ENCODE measurements around the gene ANKHD1. TPM values are rescaled to one million over a fixed set of nuclear protein-coding genes. Genes with fewer than 3 reads are reported as not detected.

ANKHD1 gene
- total RNA-seq, 2 donors from 2014 or later, result 114 to 131 TPM

- no peak for ATAC-seq
- intact Hi-C loops (cut with DNase I), result loop anchor here (5.0 kb wide), 1 partner anchor 112 kb away; no protein-coding TSS in a partner anchor
These were observed 42.8 kb upstream of the ANKHD1 start for GRCh38 chr5:140358738-140359310.

GRCh38 chr5:140360101-140360500 lies 41.5 kb upstream of the ANKHD1 start, which contains the start of gene SLC4A9:
Gene SLC4A9, plus strand, starts transcription at chr5:140360194. Its CDS starts 43 bp downstream, at chr5:140360237.
- Histone ChIP-seq H3K4me1 (peaks cover 17% of the 10 kb centered on the region), H3K9me3 (no peaks in the 10 kb centered on the region), H3K27ac (no peak within 1 kb of the TSS), H3K4me3 (no peak within 1 kb of the TSS), H3K36me3 (replicated peaks in 1 of 2; ENCODE audit: insufficient read depth in 1 of 2, low read depth in 2 of 2) (no peaks in the 10 kb centered on the region), H3K27me3 (no peaks in the 10 kb centered on the region)
- no peak for TF ChIP-seq POLR2A (IDR thresholded peaks at IDR 0.05)
- TF ChIP-seq CTCF (IDR thresholded peaks at IDR 0.05), result no peak
- intact Hi-C loops (cut with DNase I), result no loop called here
- 85 to 93% methylated on average over 2 of the region's 2 CpGs for WGBS, 2 donors
- ATAC-seq (no peak), DNase-seq (no peak)

More at GRCh38 chr5:140358738-140359310, 42.8 kb upstream of the ANKHD1 start:
- DNase-seq, result no peak
- WGBS, 2 donors, result 70 to 76% methylated on average over 4 of the region's 4 CpGs
- peak in 2 of 7 experiments; percentile 20 to 26 for TF ChIP-seq CTCF (IDR thresholded peaks at IDR 0.05)
- TF ChIP-seq POLR2A (IDR thresholded peaks at IDR 0.05), result no peak
- Histone ChIP-seq H3K4me3 (no peak overlapping the region), H3K9me3 (no peaks in the 10 kb centered on the region), H3K4me1 (peaks cover 17% of the 10 kb centered on the region), H3K27me3 (no peaks in the 10 kb centered on the region), H3K27ac (no peak overlapping the region), H3K36me3 (replicated peaks in 1 of 2; ENCODE audit: insufficient read depth in 1 of 2, low read depth in 2 of 2) (no peaks in the 10 kb centered on the region)

GRCh38 chr5:140360681-140361479 lies 40.8 kb upstream of the ANKHD1 start:
- Histone ChIP-seq H3K4me3 (no peak overlapping the region), H3K4me1 (peaks cover 17% of the 10 kb centered on the region), H3K9me3 (no peaks in the 10 kb centered on the region), H3K27me3 (no peaks in the 10 kb centered on the region), H3K27ac (no peak overlapping the region), H3K36me3 (replicated peaks in 1 of 2; ENCODE audit: insufficient read depth in 1 of 2, low read depth in 2 of 2) (no peaks in the 10 kb centered on the region)
- intact Hi-C loops (cut with DNase I), result no loop called here
- no peak for DNase-seq
- TF ChIP-seq CTCF (IDR thresholded peaks at IDR 0.05), result no peak
- TF ChIP-seq POLR2A (IDR thresholded peaks at IDR 0.05), result no peak
- no peak for ATAC-seq
- 69 to 76% methylated on average over 2 to 7 of the region's 7 CpGs for WGBS, 2 donors

GRCh38 chr5:140361901-140362300 lies 39.7 kb upstream of the ANKHD1 start:
- Histone ChIP-seq H3K27me3 (no peaks in the 10 kb centered on the region), H3K9me3 (no peaks in the 10 kb centered on the region), H3K27ac (no peak overlapping the region), H3K4me1 (peaks cover 17% of the 10 kb centered on the region), H3K36me3 (replicated peaks in 1 of 2; ENCODE audit: insufficient read depth in 1 of 2, low read depth in 2 of 2) (no peaks in the 10 kb centered on the region), H3K4me3 (no peak overlapping the region)
- intact Hi-C loops (cut with DNase I), result no loop called here
- no peak for ATAC-seq
- DNase-seq, result no peak
- WGBS, 2 donors, result 83 to 100% methylated on average over 2 of the region's 2 CpGs
- TF ChIP-seq POLR2A (IDR thresholded peaks at IDR 0.05) (no peak), CTCF (IDR thresholded peaks at IDR 0.05) (no peak)
